GM12801 (cell line): Measurements from ENCODE around the gene KRT34.

Source experiments
- TF ChIP-seq, protein P1 (sequence below): IDR thresholded peaks from one replicate; pipeline ENCODE4 v1.5.1; 2011; ENCODE audit warnings: control low read depth; ENCODE audit not compliant: insufficient read length; ENCODE audit errors: extremely low read depth

KRT34 gene

DNA sequence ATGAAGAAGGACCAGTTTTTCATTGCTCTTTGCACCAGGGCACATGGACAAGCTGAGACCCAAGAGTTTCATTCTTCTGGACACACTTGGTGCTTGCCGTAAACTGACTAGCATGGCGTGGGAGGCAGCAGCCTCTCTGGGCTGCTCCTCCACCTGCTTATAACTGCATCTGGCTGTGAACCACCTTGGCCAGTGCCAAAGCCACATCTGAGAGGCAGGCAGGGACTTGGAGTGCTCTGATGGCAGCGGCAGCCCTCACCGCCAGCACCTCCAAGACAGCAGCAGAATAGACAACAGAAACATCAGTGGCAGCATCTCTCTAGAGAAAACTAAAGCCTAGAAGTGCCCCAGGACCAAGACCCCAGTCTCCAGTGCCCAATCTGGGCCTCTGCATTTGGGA lies 37.6 kb upstream of the KRT34 start:
- TF ChIP-seq, protein P1, sequence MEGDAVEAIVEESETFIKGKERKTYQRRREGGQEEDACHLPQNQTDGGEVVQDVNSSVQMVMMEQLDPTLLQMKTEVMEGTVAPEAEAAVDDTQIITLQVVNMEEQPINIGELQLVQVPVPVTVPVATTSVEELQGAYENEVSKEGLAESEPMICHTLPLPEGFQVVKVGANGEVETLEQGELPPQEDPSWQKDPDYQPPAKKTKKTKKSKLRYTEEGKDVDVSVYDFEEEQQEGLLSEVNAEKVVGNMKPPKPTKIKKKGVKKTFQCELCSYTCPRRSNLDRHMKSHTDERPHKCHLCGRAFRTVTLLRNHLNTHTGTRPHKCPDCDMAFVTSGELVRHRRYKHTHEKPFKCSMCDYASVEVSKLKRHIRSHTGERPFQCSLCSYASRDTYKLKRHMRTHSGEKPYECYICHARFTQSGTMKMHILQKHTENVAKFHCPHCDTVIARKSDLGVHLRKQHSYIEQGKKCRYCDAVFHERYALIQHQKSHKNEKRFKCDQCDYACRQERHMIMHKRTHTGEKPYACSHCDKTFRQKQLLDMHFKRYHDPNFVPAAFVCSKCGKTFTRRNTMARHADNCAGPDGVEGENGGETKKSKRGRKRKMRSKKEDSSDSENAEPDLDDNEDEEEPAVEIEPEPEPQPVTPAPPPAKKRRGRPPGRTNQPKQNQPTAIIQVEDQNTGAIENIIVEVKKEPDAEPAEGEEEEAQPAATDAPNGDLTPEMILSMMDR: no peak

GRCh38 chr17:41418116-41418860 lies 36.2 kb upstream of the KRT34 start:
- TF ChIP-seq, protein P1: no peak

GRCh38 chr17:41417576-41418015 lies 35.5 kb upstream of the KRT34 start:
- TF ChIP-seq, protein P1: no peak

DNA sequence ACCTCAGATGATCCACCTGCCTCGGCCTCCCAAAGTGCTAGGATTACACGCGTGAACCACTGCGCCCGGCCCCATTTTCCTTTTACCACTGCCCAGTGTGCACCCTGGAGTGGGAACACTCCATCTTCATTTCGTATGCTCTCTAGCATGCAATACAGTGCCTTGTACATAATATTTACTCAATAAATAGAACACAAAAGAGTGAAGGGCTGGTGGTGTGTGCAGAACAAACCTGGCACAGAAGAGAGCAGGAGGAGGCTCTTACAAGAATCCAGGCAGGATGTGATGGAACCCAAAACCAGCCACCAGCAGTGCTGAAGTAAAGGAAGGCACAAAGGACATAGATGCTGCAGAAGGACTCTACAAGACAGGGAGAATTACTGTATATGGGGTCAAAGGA lies 35.0 kb upstream of the KRT34 start:
- TF ChIP-seq, protein P1: no peak

GRCh38 chr17:41416479-41416878 lies 34.4 kb upstream of the KRT34 start:
- TF ChIP-seq, protein P1: no peak

GRCh38 chr17:41415833-41416335 lies 33.8 kb upstream of the KRT34 start:
- TF ChIP-seq, protein P1: no peak

GRCh38 chr17:41415411-41415810 lies 33.3 kb upstream of the KRT34 start:
- TF ChIP-seq, protein P1: no peak
